Measurements from ENCODE around the gene SAMD13. TPM values are rescaled to one million over a fixed set of nuclear protein-coding genes. Genes with fewer than 3 reads are reported as not detected.

The SAMD13 gene
- total RNA-seq, 2 experiments from 2014 or later, result 0.67 to 1.2 TPM

DNA sequence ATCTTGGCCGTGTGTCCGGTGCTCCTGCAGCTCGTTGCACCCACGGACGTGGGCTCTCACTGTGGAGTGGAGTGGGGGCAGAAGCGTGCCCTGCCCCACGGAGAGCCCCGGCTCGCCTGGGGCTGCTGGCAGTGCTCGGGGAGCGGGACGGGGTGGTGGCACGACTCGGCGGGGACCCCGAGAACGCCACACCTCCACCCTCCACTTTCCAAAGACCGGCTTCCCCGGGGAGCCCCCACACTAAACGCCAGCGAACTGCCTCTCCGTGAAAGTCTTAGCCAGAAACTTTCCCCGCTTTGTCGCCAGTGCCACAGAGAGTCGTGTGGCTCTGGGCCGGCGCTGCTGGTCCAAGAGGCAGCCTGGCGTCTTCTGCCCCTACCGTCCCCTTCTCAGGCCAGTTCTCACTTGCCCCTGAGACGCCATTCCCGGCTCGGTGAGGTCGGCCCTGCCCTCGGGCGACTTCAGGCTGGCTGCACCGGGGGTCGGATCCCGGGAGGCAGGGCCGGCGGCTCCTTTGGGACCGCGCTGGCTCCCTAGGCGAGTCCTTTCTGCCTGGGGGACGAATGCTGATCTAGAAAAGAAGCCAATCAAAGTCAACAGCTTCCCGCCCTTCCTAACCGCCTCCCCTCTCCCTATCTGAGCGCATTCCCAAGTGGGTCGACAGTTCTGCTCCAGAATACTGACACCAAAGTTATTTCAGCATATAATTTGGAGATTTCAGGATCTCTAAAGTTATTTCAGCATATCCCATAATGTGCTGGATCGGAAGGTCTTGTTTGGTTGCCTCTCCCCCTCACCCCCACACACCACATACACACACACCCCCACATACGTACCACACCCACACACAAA, 2.6 kb upstream of the SAMD13 start:
- Mint-ChIP-seq H3K9me3 (no peaks in the 10 kb centered on the region), H3K36me3 (ENCODE audit: low read depth) (no peaks in the 10 kb centered on the region), H3K4me1 (ENCODE audit: low read depth) (peaks cover 36% of the 10 kb centered on the region), H3K27ac (peak overlapping the region; percentile 86), H3K4me3 (peak overlapping the region; percentile 79), H3K27me3 (peaks cover 5% of the 10 kb centered on the region)
- intact Hi-C loops (cut with micrococcal nuclease), result loop anchor here (2.0 kb wide), 1 partner anchor 146 kb away; no protein-coding TSS in a partner anchor
- ATAC-seq, result peak; percentile 56
- ChIA-PET CTCF (interaction anchor here (1.0 to 1.7 kb wide), 3 partner anchors 78 to 154 kb away, joined by 3 to 7 read pairs (median 4); partner anchors contain the start of gene PRKACB), POLR2A (interaction anchor here (1.2 kb wide), 1 partner anchor 209 kb away, joined by 4 read pairs; no protein-coding TSS in a partner anchor)
- peak; percentile 45 for DNase-seq
- no peak for TF ChIP-seq CTCF (IDR thresholded peaks at IDR 0.05)

GRCh38 chr1:84299536-84300170, 1.9 kb upstream of the SAMD13 start:
- intact Hi-C loops (cut with micrococcal nuclease), result loop anchor here (2.0 kb wide), 1 partner anchor 147 kb away; no protein-coding TSS in a partner anchor
- Mint-ChIP-seq H3K4me1 (ENCODE audit: low read depth) (peaks cover 41% of the 10 kb centered on the region), H3K9me3 (no peaks in the 10 kb centered on the region), H3K27ac (peak overlapping the region; percentile 86), H3K4me3 (peak overlapping the region; percentile 79), H3K36me3 (ENCODE audit: low read depth) (no peaks in the 10 kb centered on the region), H3K27me3 (peaks cover 5% of the 10 kb centered on the region)
- POLR2A ChIA-PET, result interaction anchor here (1.2 kb wide), 1 partner anchor 210 kb away, joined by 4 read pairs; no protein-coding TSS in a partner anchor
- DNase-seq (no peak), ATAC-seq (no peak)
- CTCF ChIA-PET, result interaction anchor here (1.1 to 1.7 kb wide), 3 partner anchors 32 to 155 kb away, joined by 3 to 7 read pairs (median 3); partner anchors contain the start of gene PRKACB
- no peak for TF ChIP-seq CTCF (IDR thresholded peaks at IDR 0.05)

- CTCF ChIA-PET, result interaction anchor here (0.9 to 1.2 kb wide), 3 partner anchors 33 to 155 kb away, joined by 3 read pairs; no protein-coding TSS in a partner anchor
Observed at GRCh38 chr1:84300501-84300900, 1.0 kb upstream of the SAMD13 start.

GRCh38 chr1:84301785-84302385, 377 bp downstream of the SAMD13 start:
- no peak for DNase-seq
- ChIA-PET CTCF (interaction anchor here (0.7 to 1.6 kb wide), 8 partner anchors 26 to 160 kb away, joined by 3 to 5 read pairs (median 4); partner anchors contain the start of gene PRKACB), POLR2A (interaction anchor here (0.6 to 1.2 kb wide), 3 partner anchors 64 to 157 kb away, joined by 3 to 4 read pairs (median 4); partner anchors contain the start of gene PRKACB)
- peak overlapping the region; percentile 69 for H3K4me3 Mint-ChIP-seq
- H3K27me3 Mint-ChIP-seq, result peaks cover 3% of the 10 kb centered on the region
- peak overlapping the region; percentile 60 for H3K27ac Mint-ChIP-seq
- no peak for ATAC-seq
- intact Hi-C loops (cut with micrococcal nuclease), result no loop called here
- H3K36me3 Mint-ChIP-seq (ENCODE audit: low read depth), result peaks cover 1% of the 10 kb centered on the region
- peaks cover 45% of the 10 kb centered on the region for H3K4me1 Mint-ChIP-seq (ENCODE audit: low read depth)
- peaks cover 1% of the 10 kb centered on the region for H3K9me3 Mint-ChIP-seq
- TF ChIP-seq CTCF (IDR thresholded peaks at IDR 0.05), result no peak

More at GRCh38 chr1:84300501-84300900, 1.0 kb upstream of the SAMD13 start:
- Mint-ChIP-seq H3K36me3 (ENCODE audit: low read depth) (no peaks in the 10 kb centered on the region), H3K4me1 (ENCODE audit: low read depth) (peaks cover 45% of the 10 kb centered on the region), H3K27ac (no peak overlapping the region), H3K4me3 (peak overlapping the region; percentile 69), H3K27me3 (peaks cover 3% of the 10 kb centered on the region), H3K9me3 (no peaks in the 10 kb centered on the region)
- ATAC-seq, result no peak
- intact Hi-C loops (cut with micrococcal nuclease), result no loop called here
- TF ChIP-seq CTCF (IDR thresholded peaks at IDR 0.05), result no peak
- POLR2A ChIA-PET, result no interaction called here
- no peak for DNase-seq
